ENCODE data around the gene REN. TPM values are rescaled to one million over a fixed set of nuclear protein-coding genes. Genes with fewer than 3 reads are reported as not detected.

REN gene
- total RNA-seq, 1 donor from 2014 or later = 0.29 TPM

DNA sequence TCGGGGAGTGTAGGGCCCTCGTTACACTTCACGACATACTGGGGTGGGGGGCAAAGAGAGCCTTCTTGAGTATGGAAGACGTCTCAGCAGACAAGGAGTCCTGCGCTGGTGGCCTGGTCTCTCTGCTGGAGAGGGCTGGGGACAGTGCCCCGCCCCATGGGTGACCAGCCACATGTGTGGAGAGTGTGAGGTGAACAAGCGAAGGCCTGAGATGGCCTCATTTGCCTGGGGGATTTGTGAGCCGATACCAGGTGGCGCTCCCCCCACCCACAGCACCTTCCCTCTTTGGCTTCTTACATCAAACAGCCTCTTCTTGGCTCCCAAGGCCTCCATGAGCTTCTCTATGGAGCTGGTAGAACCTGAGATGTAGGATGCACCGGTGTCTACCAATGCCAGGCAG lies 10.3 kb downstream of the REN start:
- DNase-seq (ENCODE audit: extremely low read depth, low read depth, low spot score) = no peak

DNA sequence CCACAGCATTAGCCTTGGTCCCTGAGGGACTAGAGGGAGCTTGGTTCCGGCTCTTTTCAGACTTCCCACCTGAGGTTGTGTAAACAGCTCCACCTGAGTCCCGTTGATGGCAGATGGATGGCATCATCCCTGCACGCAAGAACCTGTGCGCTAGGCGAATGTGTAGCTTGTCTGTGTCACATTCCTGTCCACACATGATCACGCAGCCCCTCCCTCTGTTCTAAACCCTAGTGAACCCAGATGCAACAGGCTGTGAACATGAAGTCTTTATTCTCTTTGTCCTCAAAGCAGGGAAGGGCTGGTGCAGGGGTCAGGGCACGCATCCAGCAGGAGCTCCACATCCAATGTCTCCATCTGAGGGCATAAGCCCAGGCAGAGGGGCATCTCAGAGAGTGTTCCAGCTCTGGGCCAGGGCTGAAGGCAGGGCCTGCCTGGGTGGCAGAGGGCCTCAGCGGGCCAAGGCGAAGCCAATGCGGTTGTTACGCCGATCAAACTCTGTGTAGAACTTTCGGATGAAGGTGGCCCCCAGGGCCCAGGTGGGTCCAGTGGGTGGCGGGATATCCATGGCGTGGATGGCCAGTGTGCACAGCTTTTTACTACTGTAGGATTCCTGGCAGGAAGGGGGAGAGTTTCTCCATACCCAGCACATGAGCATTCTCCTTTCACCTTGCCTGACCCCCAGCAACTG lies 11.4 kb downstream of the REN start:
- DNase-seq (ENCODE audit: extremely low read depth, low read depth, low spot score) = no peak

DNA sequence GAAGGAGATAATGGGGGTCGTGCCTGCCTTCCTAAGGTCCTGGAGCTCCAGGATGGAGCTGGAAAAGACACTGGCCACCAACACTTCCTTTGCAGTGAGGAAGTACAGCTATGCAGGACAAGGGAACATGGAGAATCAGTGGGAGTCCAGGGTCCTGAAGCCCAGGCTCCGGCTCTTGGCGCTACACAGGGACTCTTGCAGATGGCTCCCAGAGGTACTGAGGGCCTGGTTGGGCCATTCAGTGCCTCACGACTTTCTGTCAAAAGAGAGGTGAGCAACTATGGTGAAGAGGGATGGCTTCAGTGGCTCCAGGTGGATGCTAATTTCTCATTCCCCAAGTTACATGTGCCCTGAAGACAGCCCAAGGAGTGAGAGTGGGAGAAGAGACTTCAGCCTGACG lies 12.5 kb downstream of the REN start:
- no peak for DNase-seq (ENCODE audit: extremely low read depth, low read depth, low spot score)

DNA sequence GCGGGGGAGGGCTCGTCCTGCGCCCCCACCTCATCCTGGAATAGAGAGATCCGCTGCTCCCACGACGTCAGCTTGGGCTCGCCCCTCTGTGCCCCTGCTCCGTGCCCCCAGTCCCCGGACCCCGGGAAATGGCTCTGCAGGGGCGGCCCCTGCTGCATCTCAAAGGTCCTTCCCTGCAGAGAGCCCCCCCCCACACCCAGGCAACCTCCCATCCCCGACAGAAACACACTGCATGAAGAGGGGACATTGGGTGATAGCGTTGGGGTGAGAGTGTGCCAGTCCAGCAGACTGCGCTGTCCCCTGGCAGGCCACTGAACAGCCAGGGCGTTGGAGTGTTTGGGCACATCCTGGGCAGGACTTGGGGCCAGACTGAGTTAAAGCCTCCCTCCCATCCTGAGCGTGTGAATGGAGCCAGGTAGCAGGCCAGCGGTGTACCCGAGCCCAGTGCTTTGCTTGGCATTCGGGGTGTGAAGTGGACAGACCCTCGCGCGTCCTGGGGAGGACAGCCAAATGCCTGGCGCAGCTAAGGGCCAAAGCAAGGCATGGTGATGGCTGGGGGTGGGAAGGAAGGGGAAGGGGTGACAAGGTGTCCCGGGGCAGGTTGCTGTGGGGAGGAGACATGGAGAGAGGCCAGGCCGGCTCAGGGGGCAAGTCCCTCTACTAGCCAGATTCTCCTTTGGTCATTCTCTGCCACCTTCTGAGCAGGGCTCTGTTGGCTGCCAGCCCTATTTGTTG lies 13.7 kb downstream of the REN start:
- no peak for DNase-seq (ENCODE audit: extremely low read depth, low read depth, low spot score)

DNA sequence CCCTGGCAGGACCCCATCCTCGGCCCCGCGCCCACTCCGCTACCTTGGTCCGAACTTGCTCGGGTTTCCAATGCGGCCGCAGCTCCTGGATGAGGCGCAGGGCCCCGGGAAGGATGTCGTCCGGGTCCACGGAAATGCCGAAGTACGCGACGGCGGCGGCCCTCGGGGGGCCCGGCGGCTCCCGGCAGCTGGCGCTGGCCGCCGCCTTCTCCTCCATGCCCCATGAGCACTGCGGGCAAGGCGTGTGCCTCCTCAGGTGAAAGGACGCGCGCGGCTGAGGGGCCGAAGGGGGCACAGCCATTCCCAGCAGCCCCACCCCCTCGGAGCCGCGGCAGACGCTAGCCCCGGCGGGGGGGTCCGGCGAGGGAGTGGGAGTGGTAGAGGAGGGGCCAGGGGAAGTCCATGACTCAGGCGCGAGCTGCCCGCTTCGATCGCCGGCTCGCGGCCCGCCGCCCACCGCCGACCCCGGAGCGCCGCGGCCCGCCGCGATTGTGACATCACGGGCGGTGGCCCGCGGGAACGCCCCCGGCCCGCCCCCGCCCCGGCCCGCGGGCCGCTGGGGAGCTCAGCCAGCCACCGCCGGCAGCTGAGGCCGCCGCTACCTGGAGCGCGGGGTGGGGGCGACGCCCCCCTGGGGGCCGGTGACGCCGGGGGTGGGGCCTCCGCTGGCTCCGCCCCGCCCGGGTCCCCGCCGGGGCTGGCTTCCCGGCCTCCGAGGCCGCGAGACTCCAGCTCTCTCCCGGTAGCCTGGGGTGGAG lies 14.4 kb downstream of the REN start, which contains the start of gene ETNK2:
TSS of gene ETNK2 (minus strand) at position 493 of the 758 bp plus-strand sequence. CDS start at position 301, 192 bp downstream.
- no peak for DNase-seq (ENCODE audit: extremely low read depth, low read depth, low spot score)

DNA sequence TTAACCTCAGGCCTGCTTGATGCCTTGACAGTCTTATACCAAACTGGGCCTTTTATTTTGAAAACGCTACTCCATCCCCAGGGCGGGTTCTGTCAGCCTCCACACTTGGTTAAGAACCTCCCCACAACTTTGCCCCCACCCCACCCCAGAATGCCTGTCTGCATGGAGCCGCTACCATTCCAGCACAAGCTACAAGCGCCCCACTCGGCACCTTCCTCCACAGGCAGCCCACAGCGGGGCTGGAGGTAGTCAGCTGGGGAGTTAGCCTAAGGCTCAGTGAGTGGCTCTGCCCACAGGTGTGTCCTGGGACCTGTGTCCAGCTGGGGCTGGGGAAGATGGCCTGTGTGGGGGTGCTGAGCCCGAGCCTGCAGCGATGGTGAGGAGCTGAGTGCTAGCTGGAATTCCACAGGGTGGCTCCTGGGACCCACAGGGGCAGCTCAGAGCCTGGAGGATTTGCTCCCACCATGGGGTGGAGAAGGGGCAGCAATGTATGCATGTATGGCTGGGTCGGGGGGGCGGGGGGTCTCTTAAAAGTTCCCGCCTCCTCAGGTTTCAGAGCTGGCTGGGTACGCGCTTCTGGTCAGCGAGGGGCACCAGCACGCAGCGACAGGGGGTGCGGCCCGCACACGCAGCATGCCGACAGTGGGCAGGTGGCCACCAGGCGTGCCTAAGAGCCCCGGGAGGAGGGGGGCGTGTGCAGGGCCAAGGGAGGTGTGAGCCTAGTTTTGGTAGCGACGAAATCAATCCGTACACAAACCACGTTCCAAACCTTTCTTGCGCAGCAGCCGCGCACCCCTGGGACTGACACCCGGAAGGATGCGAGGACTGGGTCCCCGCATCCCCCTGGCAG lies 15.2 kb downstream of the REN start:
- no peak for DNase-seq (ENCODE audit: extremely low read depth, low read depth, low spot score)

DNA sequence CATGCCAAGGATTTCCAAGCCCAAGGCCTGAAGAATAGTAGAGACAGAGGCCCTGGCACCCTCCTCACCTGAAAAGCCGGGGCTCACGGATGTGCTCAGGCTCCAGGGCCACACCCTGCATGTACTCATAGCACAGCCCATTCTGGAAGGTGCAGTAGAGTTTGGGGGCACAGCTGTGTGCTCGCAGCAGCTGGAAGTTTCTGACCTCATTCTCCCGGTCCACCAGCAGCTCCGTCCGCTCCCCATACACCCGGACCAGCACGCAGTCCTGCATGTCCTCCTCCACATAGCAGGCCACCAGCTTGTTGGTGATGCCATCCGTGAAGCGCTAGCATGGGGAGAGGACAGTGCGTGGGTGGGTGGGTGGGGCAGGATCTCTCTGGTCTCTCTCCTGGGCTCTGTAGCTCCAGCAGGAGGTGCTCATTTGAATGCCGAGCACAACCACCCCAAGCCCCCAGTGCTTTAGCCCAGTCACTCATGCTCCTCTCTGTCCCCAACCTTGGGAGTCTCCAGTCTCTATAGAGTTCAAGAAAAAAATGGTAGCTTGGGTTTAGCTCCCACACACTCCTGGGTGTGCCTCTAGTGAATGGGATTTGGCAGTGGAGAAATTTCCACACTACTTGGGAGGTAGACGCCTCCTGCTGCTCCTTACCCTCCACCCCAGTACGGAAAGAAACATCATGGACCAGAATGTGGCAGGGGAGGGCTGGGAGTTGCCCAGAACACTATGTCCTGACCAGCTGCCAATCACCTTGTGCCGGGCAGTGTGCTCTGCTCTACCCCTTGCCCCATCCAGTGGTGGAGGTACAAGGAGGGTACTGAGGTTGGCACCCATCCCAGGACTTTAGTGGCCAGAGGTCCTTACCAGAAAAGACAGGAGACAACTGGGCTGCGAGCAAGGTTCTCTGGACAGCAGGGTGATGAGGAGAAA lies 16.2 kb downstream of the REN start:
- no peak for DNase-seq (ENCODE audit: extremely low read depth, low read depth, low spot score)

DNA sequence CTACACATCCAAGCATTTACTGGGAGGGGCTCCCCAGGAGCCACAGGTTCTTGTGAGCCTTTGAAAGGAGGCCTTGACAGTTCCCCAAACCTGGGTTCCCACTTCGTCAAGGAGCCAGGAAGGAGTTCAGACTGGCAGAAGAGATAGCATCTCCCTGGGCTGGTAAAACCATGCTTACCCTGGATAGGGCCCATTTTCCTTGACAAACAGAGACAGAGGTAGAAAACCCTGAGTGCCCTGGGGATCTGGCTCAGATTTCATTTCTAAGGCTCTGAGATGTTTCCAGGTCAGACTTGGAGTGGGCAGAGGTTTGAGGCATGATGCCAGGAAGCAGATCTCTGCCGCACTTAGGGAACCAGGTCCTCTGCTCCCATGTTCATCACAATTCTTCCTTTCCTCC lies 17.0 kb downstream of the REN start:
- DNase-seq (ENCODE audit: extremely low read depth, low read depth, low spot score) = no peak

DNA sequence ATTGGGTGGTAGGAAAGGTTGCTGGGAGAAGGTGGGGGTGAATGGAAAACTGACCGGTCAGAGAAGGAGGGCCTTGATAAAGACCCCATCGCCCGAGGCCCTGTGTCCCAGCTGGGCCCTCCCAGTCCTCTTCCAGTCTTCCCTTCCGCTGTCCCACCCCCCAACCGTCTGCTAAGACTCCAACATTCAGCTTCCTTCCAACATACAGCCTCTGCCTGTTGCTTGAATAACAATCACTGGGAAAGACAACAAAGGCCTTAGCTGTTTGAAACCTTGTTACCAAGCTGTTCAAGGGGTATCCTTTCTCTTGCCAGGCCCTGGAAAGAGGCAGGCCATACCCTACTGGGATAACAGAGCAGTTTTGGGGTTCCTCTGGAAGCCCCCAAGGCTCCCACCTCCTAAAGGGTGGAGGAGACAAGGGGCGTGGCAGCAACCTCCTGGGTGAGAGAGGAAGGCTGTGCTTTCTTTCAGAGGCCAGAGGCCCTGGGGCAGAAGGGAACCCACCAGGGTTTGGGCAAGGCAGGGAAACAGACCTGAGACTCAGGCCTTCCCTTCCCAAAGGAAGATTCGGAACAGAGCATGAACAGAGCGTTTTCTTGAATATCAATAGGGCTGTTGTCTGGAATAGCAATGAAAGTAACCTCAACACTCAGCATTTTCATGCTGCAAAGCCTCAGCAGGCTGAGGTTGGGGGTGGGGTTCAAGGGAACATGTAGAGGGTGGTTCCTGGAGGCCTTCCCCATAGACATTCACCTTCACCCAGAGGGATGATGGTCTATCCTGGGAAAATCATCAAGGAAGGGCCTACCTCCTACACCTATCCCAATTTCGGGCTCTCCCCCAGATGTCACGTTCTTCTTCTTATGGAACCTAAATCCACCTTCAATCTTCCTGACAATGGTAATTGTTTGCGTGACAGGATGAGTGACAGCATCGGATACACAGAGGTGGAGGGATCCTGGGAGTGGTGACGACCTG lies 18.4 kb downstream of the REN start:
- no peak for DNase-seq (ENCODE audit: extremely low read depth, low read depth, low spot score)

DNA sequence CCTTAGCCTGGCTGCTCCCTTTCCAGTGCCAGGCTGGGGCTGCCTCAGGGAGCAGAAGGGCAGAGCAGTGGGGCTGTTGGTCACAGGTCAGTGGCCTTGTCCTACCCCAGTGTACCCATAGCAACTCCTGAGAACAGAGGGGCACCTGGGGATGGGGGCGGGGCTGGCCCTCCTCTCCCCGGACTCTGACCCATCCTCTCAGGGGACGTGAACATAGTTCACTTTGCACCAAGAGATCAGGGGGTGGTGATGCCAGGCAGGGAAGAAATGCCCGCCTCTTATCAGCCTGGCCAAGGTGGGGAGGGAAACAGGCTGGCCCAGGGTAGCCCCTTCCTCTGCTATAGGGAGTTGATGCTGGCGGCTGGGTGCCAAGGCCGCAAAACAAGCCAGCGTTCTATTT lies 19.2 kb downstream of the REN start:
- DNase-seq (ENCODE audit: extremely low read depth, low read depth, low spot score) = no peak

DNA sequence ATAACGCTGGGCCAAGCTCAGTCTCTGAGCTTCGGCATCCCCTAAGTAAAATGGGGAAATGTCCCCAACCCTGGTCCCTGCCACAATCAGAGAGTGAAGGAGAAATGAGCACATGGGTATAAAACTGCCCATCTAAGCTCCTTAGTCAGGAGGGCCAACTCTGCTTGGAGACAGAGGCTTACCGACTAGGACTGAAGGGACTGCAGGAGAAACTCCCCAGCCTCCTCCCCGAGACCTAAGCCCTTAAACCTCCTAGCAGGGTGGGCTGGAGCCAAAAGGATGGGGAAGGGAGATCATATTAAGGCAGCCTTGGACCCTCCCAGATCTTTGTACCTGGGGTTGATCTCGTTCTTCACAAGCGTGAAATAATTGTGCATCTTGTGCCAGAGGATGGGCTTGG lies 19.8 kb downstream of the REN start:
- DNase-seq (ENCODE audit: extremely low read depth, low read depth, low spot score) = no peak

DNA sequence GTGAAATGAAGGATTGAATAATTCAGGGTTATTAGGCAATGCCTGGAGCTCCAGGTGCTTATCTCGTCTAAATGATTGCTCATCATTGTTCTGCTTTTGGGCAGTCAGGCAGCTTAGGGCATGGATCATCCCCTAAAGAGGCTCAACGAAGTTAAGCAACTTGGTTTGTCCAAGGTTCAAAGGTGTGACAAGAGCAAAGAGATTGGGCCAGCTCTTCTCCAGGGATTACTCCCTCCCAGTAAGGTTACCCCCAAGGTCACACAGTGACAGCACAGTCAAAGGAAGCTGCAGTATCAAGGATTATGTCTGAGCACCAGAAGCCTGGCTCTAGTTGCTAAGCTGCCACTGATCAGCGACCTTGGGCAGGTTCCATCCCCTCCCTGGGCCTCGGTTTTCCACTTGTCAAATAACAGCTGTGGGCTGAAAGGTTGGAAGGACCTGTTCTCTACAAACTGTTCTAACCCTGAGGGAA lies 21.1 kb downstream of the REN start:
- DNase-seq (ENCODE audit: extremely low read depth, low read depth, low spot score) = no peak

DNA sequence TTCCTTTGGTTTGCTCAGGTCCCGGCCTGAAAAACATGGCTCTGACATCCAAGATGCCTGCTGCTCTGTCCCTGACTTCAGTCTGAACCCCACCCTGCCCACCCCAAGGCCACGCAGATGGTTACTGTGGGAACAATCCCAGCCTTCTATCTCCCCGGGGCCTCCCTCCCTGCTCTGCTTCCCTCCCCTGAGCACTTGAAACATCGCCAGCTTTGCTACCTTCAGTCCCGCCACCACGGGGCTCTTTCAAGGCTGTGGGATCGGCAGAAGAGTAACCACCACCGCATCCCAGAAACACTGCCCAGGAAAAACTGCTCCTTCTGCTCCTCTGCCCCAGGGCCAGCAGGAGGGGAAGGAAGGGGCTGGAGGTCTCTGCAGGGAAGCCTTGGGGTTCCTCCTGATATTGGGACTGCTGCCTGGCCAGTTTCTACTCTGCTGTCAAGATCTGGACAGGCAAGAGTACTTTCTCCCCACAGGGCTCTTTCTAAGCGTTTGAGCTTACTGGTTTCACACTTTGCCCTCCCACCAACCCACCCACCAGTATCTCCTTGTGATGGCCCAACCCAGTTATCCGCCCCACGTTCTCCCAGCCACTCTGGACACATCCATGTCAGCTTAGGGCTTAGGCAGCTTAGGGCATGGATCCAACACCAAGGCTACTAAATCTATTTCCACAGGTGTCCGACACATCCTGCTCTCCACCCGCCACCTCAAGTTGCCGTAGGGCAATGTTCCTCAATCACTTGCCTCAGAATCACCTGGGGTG lies 22.7 kb downstream of the REN start:
- DNase-seq (ENCODE audit: extremely low read depth, low read depth, low spot score) = no peak

DNA sequence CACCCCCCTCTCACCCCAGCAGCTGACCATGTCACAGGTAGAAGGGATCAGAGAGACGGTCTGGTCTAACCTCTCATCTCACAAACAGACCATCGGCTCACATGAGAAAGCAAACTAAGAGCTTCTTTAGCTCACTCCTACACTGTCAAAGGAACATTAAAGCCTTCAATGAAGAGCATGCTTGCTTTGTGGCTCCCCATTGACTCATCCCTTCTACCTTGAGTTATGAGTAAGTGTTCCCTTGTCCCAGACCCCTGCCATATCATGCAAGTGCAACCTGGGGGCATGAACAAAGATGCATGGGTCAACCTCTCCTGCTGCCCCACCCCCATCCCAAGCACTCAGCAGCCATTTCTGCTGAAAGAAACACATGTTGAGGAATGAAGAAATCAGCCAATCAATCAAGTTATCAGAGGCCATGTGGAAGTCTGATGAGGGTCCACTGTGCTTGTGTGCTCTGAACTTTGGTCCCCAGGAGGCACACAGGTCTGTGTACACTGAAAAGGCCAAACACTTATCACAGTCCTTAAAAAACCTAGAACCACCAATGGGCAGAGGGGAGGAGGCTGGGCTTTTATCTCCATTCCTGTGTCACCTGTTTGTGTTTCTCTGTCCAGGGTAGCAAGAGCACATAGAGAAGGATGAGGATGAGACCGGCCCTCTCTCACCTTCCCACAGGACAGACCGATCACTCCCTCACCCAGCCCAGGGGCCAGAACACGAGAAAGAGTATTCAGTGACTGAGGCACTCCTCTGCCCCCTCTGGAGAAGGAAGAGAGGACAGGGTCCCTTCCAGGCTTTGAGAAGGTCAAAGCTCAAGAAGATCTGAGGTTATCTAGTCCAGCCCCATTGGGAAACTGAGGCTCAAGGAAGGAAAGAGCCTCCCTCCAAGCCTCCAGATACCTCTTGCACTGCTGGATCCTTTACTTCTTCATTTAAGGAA lies 23.8 kb downstream of the REN start:
- DNase-seq (ENCODE audit: extremely low read depth, low read depth, low spot score) = no peak

DNA sequence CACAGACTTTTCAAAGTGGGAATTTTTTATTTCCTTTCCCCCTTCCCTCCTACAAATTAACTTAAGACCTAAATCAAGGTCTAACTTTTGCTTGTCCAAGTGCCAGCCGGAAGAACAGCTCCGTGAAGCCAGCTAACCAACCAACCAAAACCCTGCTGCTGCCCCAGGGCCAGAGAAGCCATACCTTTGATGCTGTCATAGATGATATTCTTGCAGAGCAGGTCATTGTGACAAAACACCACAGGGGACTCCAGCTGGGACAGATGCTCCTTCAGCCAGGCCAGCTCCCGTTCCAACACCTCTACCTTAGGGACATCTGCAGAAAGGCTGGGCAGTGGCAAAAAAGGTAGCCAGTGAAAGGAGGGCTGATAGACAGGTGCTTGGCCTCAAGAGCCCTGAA lies 25.0 kb downstream of the REN start:
- DNase-seq (ENCODE audit: extremely low read depth, low read depth, low spot score) = no peak

DNA sequence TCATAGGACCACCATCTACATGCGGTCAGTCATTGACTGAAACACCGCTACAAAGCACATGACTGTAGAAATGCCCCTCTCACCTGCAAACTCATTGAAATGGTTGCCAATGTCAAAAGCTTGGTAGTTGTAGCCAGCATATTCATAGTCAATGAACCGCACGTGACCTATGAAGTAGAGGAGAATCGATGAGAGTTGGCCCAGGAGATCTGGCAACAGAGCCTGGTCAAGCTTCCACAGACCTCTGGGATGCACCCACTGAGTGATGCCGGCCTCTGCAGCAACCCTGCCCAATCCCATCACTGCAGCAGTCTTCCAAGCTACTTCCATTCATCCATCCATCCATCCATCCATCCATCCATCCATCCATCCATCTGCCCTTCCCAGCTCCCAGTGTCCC lies 26.2 kb downstream of the REN start:
- no peak for DNase-seq (ENCODE audit: extremely low read depth, low read depth, low spot score)

DNA sequence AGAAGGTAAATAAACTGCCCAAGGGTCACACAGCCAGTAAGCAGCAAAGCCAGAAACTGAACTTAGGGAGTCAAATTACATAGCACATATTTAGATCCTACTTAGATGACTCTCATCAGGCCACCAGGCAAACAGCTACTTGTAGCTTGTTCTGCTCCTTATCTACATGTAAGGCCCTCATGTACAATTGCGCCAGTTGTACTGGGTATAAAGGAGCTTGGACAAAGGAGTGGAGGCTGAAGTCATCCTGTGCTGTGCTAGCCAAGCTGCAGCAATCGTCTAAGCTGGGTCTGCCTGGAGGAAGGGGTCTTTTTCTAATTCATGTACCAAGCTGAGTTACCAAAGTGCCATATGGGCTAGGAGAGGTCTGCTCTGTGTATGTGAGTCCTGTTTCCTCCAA lies 27.0 kb downstream of the REN start:
- no peak for DNase-seq (ENCODE audit: extremely low read depth, low read depth, low spot score)

Data from glomerular endothelial cell (primary cell).